GM12878 (cell line): ENCODE data around the gene CCDC82. TPM values are rescaled to one million over a fixed set of nuclear protein-coding genes. Genes with fewer than 3 reads are reported as not detected.
A peak's percentile ranks its signal among the peaks of the same experiment; 100 is the strongest.

ENCODE experiments used
- ATF3 ChIP-seq: IDR thresholded peaks from 2 replicates; pipeline ENCODE4 v1.6.1; 2011; ENCODE audit warnings: low read depth, mild to moderate bottlenecking, low read length, moderate library complexity, borderline replicate concordance; ENCODE audit errors: extremely low read depth
- ATF7 ChIP-seq: fragments of 450-650 bp; IDR thresholded peaks from 2 replicates; pipeline ENCODE4 v1.6.1; 2016; ENCODE audit warnings: low read depth, mild to moderate bottlenecking
- CBX5 ChIP-seq: sonication (generic); IDR thresholded peaks from 2 replicates; pipeline ENCODE4 v1.6.1; 2016; ENCODE audit warnings: low read depth, moderate library complexity, mild to moderate bottlenecking, inconsistent platforms
- CHD2 ChIP-seq: IDR thresholded peaks from 2 replicates; pipeline ENCODE4 v1.6.1; 2011; ENCODE audit warnings: low read depth, low read length, improper control_type of control experiment, borderline replicate concordance
- CUX1 ChIP-seq: IDR thresholded peaks from 2 replicates; pipeline ENCODE4 v1.6.1; 2012; ENCODE audit warnings: improper control_type of control experiment, low read depth, low read length; ENCODE audit not compliant: insufficient replicate concordance
- EED ChIP-seq: sonication (generic); IDR thresholded peaks from 2 replicates; pipeline ENCODE4 v1.6.1; 2016; ENCODE audit warnings: antibody characterized with exemption, low read depth
- EGR1 ChIP-seq, 2 experiments: IDR thresholded peaks; 1 replicate in 1 of 2; 2 replicates in 1 of 2; pipeline ENCODE4 v1.6.1; 2011 to 2012; ENCODE audit warnings: low read depth in 2 of 2, low read length in 2 of 2, borderline replicate concordance in 1 of 2, mild to moderate bottlenecking in 1 of 2, moderate library complexity in 1 of 2
- EP300 ChIP-seq, 2 experiments: fragments of 150-350 bp in 1 of 2; IDR thresholded peaks; 2 replicates each; pipeline ENCODE4 v1.6.1; 2011 to 2012; ENCODE audit warnings: low read depth in 2 of 2, low read length in 2 of 2, borderline replicate concordance in 1 of 2, improper control_type of control experiment in 1 of 2, inconsistent platforms in 1 of 2; ENCODE audit not compliant: control insufficient read depth in 1 of 2
- HDAC6 ChIP-seq: fragments of 200-600 bp; sonication (generic); IDR thresholded peaks from one replicate; pipeline ENCODE4 v1.8.0; 2017; ENCODE audit warnings: antibody characterized with exemption; ENCODE audit not compliant: unreplicated experiment
- IKZF1 ChIP-seq: fragments of 450-650 bp; conservative IDR thresholded peaks from 2 replicates; pipeline ENCODE4 v1.6.1; 2017; ENCODE audit warnings: antibody characterized with exemption, mild to moderate bottlenecking
- LARP7 ChIP-seq: fragments of 450-650 bp; IDR thresholded peaks from 2 replicates; pipeline ENCODE4 v1.6.1; 2017; ENCODE audit warnings: mild to moderate bottlenecking
- MXI1 ChIP-seq: fragments of 150-350 bp; IDR thresholded peaks from 2 replicates; pipeline ENCODE4 v1.6.1; 2011; ENCODE audit warnings: low read depth, mild to moderate bottlenecking, inconsistent platforms, low read length, improper control_type of control experiment
- NKRF ChIP-seq: fragments of 450-650 bp; conservative IDR thresholded peaks from 2 replicates; pipeline ENCODE4 v1.6.1; 2017; ENCODE audit warnings: mild to moderate bottlenecking, moderate library complexity
- PML ChIP-seq: IDR thresholded peaks from 2 replicates; pipeline ENCODE4 v1.6.1; 2012; ENCODE audit warnings: low read length, inconsistent platforms
- RAD51 ChIP-seq: fragments of 450-650 bp; IDR thresholded peaks from 2 replicates; pipeline ENCODE4 v1.6.1; 2016; ENCODE audit warnings: moderate library complexity, mild to moderate bottlenecking, inconsistent platforms
- YBX1 ChIP-seq: fragments of 450-650 bp; IDR thresholded peaks from 2 replicates; pipeline ENCODE4 v1.6.1; 2016; ENCODE audit warnings: antibody characterized with exemption
- ZNF592 ChIP-seq: fragments of 450-650 bp; IDR thresholded peaks from 2 replicates; pipeline ENCODE4 v1.6.1; 2017; ENCODE audit warnings: mild to moderate bottlenecking, moderate library complexity
- polyA plus RNA-seq, 11 experiments: library from polyadenylated mRNA; depleted of rRNA in 4 of 11; unstranded in 6 of 11; stranded (reverse) in 5 of 11; fragments of >200 nt; fragmentation: Nextera tagmentation in 4 of 11; fragmentation: Illumina TruSeq in 1 of 11; extraction: Ambion mirVana in 4 of 11; extraction: Trizol in 1 of 11; gene quantifications; 1 replicate in 1 of 11; 2 replicates in 10 of 11; pipeline versions ENCODE4 v1.2.1 to v1.2.3, GENCODE V29; 2011 to 2016; ENCODE audit warnings: inconsistent platforms in 2 of 11, missing spikeins in 2 of 11, low read depth in 1 of 11
- total RNA-seq, 4 experiments: library from RNA; depleted of rRNA in 3 of 4; stranded (reverse); fragments of >200 nt in 3 of 4; fragmentation: Illumina TruSeq in 1 of 4; extraction: Trizol in 1 of 4; gene quantifications; 2 replicates each; pipeline versions ENCODE4 v1.2.1 to v1.2.3, GENCODE V29; 2013 to 2021

The CCDC82 gene
- total and polyA plus RNA-seq, 10 of the 15 experiments (the other 5 are each of a cell fraction or from before 2014, with no cell fraction given): 15.2 to 62.4 (median 28.8) TPM

- TF ChIP-seq CUX1: peak; percentile 63
- TF ChIP-seq NKRF: no peak
- peak; percentile 73; the same call in 1 of the 2 replicates for TF ChIP-seq CBX5
- peak; percentile 80 for TF ChIP-seq EED
- no peak; a peak in 1 of 4 replicates for TF ChIP-seq EP300 (IDR thresholded peaks at IDR 0.05; ENCODE audit: borderline replicate concordance in 1 of 2, control insufficient read depth in 1 of 2, low read depth in 2 of 2, low read length in 2 of 2)
- 0 out of 3 replicates have a peak, but pooled peaks of 1 of the 2 experiments have one; percentile 23 for TF ChIP-seq EGR1 (IDR thresholded peaks at IDR 0.05; ENCODE audit: borderline replicate concordance in 1 of 2, low read depth in 2 of 2, low read length in 2 of 2)
- 0 out of 2 replicates have a peak, but pooled peaks have one; percentile 71 for TF ChIP-seq ZNF592
- TF ChIP-seq YBX1: no peak
- no peak for TF ChIP-seq LARP7
- TF ChIP-seq HDAC6: no peak
- TF ChIP-seq MXI1: peak; percentile 42
- TF ChIP-seq ATF3: no peak
- TF ChIP-seq ATF7: no peak
- TF ChIP-seq IKZF1: peak; percentile 84
- TF ChIP-seq PML: no peak; the same call in 1 of the 2 replicates
- TF ChIP-seq RAD51: no peak
- peak; percentile 75 for TF ChIP-seq CHD2
Observed at GRCh38 chr11:96342961-96343711, 46.6 kb downstream of the CCDC82 start, which contains the start of gene MAML2 (continued).
